Mesenchymal stem cell (in vitro differentiated cells and primary cell): ENCODE data around the gene C6orf15.
A peak's percentile ranks its signal among the peaks of the same experiment; 100 is the strongest.

Experiments used
- DNase-seq: peaks from one replicate; pipeline ENCODE4 v3.0.0-alpha.2; 2013
- H2AFZ ChIP-seq: one replicate; pipeline ENCODE4 v1.6.1; 2013; ENCODE audit warnings: low read depth, mild to moderate bottlenecking, control low read depth, inconsistent platforms, low read length, moderate library complexity
- H2AK5ac ChIP-seq: 2 replicates; pipeline ENCODE4 v1.6.1; 2013; ENCODE audit warnings: low read length, moderate library complexity, mild to moderate bottlenecking, inconsistent platforms; ENCODE audit not compliant: severe bottlenecking
- H2BK120ac ChIP-seq: one replicate; pipeline ENCODE4 v1.6.1; 2013; ENCODE audit warnings: low read depth, mild to moderate bottlenecking, inconsistent platforms, low read length, moderate library complexity
- H2BK12ac ChIP-seq, 2 experiments: one replicate each; pipeline ENCODE4 v1.6.1; 2013; ENCODE audit warnings: inconsistent platforms in 2 of 2, low read length in 2 of 2, mild to moderate bottlenecking in 2 of 2, moderate library complexity in 2 of 2, control low read depth in 1 of 2
- H2BK15ac ChIP-seq: one replicate; pipeline ENCODE4 v1.6.1; 2013; ENCODE audit warnings: mild to moderate bottlenecking, low read depth, inconsistent platforms; ENCODE audit not compliant: poor library complexity, severe bottlenecking
- H2BK5ac ChIP-seq: 2 replicates; pipeline ENCODE4 v1.6.1; 2013; ENCODE audit warnings: low read depth, mild to moderate bottlenecking, low read length, control low read depth, inconsistent platforms; ENCODE audit not compliant: poor library complexity, severe bottlenecking
- H3K14ac ChIP-seq, 2 experiments: one replicate each; pipeline ENCODE4 v1.6.1; 2013; ENCODE audit warnings: inconsistent platforms in 2 of 2, low read length in 2 of 2, control low read depth in 1 of 2, mild to moderate bottlenecking in 1 of 2, moderate library complexity in 1 of 2
- H3K18ac ChIP-seq, 2 experiments: one replicate each; pipeline ENCODE4 v1.6.1; 2013; ENCODE audit warnings: inconsistent platforms in 2 of 2, low read length in 2 of 2, control low read depth in 1 of 2, low read depth in 1 of 2, mild to moderate bottlenecking in 1 of 2
- H3K23ac ChIP-seq, 2 experiments: one replicate each; pipeline ENCODE4 v1.6.1; 2013; ENCODE audit warnings: inconsistent platforms in 2 of 2, low read length in 2 of 2, mild to moderate bottlenecking in 2 of 2, moderate library complexity in 2 of 2, control low read depth in 1 of 2
- H3K27ac ChIP-seq: 2 replicates; pipeline ENCODE4 v1.5.1; 2013; ENCODE audit warnings: mild to moderate bottlenecking, moderate library complexity, low read length, control low read depth, inconsistent platforms; ENCODE audit not compliant: poor library complexity, severe bottlenecking
- H3K27me3 ChIP-seq, 2 experiments: 2 replicates each; pipeline versions ENCODE4 v1.6.1 to v1.7.0; 2013; ENCODE audit warnings: low read length in 2 of 2, mild to moderate bottlenecking in 2 of 2, moderate library complexity in 2 of 2, control low read depth in 1 of 2, inconsistent platforms in 1 of 2; ENCODE audit not compliant: control insufficient read depth in 1 of 2, insufficient read depth in 1 of 2
- H3K36me3 ChIP-seq, 2 experiments: 2 replicates each; pipeline versions ENCODE4 v1.6.1 to v1.7.0; 2013; ENCODE audit warnings: low read length in 2 of 2, control low read depth in 1 of 2, inconsistent platforms in 1 of 2, low read depth in 1 of 2, mild to moderate bottlenecking in 1 of 2; ENCODE audit not compliant: insufficient read depth in 2 of 2, control insufficient read depth in 1 of 2
- H3K4ac ChIP-seq, 2 experiments: one replicate each; pipeline ENCODE4 v1.6.1; 2013; ENCODE audit warnings: inconsistent platforms in 2 of 2, low read length in 2 of 2, mild to moderate bottlenecking in 2 of 2, moderate library complexity in 2 of 2, control low read depth in 1 of 2, low read depth in 1 of 2
- H3K4me1 ChIP-seq: 2 replicates; pipeline ENCODE4 v1.6.1; 2013; ENCODE audit warnings: low read depth, low read length, control low read depth; ENCODE audit not compliant: control insufficient read depth, insufficient read depth
- H3K4me2 ChIP-seq: 2 replicates; pipeline ENCODE4 v1.6.1; 2013; ENCODE audit warnings: low read length, mild to moderate bottlenecking, inconsistent platforms; ENCODE audit not compliant: poor library complexity, severe bottlenecking
- H3K4me3 ChIP-seq, 2 experiments: 2 replicates each; pipeline versions ENCODE4 v1.5.1 to v1.7.0; 2013; ENCODE audit warnings: low read length in 2 of 2, mild to moderate bottlenecking in 2 of 2, control low read depth in 1 of 2, low read depth in 1 of 2; ENCODE audit not compliant: insufficient read depth in 1 of 2
- H3K79me1 ChIP-seq: replicated peaks from 2 replicates; pipeline ENCODE4 v1.6.1; 2013; ENCODE audit warnings: mild to moderate bottlenecking, control low read depth, low read length, inconsistent platforms; ENCODE audit not compliant: poor library complexity, severe bottlenecking
- H3K9ac ChIP-seq: 2 replicates; pipeline ENCODE4 v1.7.0; 2013; ENCODE audit warnings: mild to moderate bottlenecking, low read length, moderate library complexity
- H3K9me3 ChIP-seq: 2 replicates; pipeline ENCODE4 v1.7.0; 2013; ENCODE audit warnings: mild to moderate bottlenecking, low read length; ENCODE audit not compliant: control insufficient read depth
- H4K8ac ChIP-seq: one replicate; pipeline ENCODE4 v1.6.1; 2013; ENCODE audit warnings: inconsistent platforms, mild to moderate bottlenecking, low read length, moderate library complexity
- H4K91ac ChIP-seq: one replicate; pipeline ENCODE4 v1.6.1; 2013; ENCODE audit warnings: mild to moderate bottlenecking, low read length, inconsistent platforms
- WGBS: methylation state at CpG from one replicate; pipeline ENCODE4 v1.1.7; 2013; ENCODE audit warnings: mixed read lengths; 5-methylcytosine and 5-hydroxymethylcytosine counted together

The C6orf15 gene

GRCh38 chr6:31144296-31144969, 32.1 kb upstream of the C6orf15 start:
- Histone ChIP-seq H3K4ac (no peak overlapping the region), H2AK5ac (no peak overlapping the region), H3K4me1 (peaks cover 17% of the 10 kb centered on the region), H3K36me3 (peaks cover 25 to 28% of the 10 kb centered on the region in 2 experiments), H3K4me2 (no peak overlapping the region), H2BK12ac (no peak overlapping the region), H4K91ac (no peak overlapping the region), H4K8ac (no peak overlapping the region), H3K9me3 (no peaks in the 10 kb centered on the region), H2BK120ac (no peak overlapping the region), H3K4me3 (no peak overlapping the region), H3K9ac (no peak overlapping the region), H3K18ac (no peak overlapping the region), H3K14ac (no peak overlapping the region), H3K27me3 (peaks cover 0 to 2% of the 10 kb centered on the region in 2 experiments), H2BK15ac (no peak overlapping the region), H2BK5ac (no peak overlapping the region), H3K23ac (no peak overlapping the region), H3K27ac (no peak overlapping the region), H2AFZ (no peak overlapping the region), H3K79me1 (no peaks in the 10 kb centered on the region)
- 95% methylated on average over 18 of the region's 18 CpGs for WGBS
- DNase-seq, result no peak

GRCh38 chr6:31143148-31143547, 30.8 kb upstream of the C6orf15 start:
- Histone ChIP-seq H3K79me1 (no peaks in the 10 kb centered on the region), H3K4me3 (no peak overlapping the region), H4K91ac (no peak overlapping the region), H4K8ac (peak overlapping the region; percentile 54), H2AK5ac (no peak overlapping the region), H3K23ac (no peak overlapping the region), H2BK15ac (no peak overlapping the region), H3K4me1 (peaks cover 22% of the 10 kb centered on the region), H3K9me3 (no peaks in the 10 kb centered on the region), H3K4me2 (no peak overlapping the region), H3K18ac (no peak overlapping the region), H2AFZ (peak overlapping the region; percentile 62), H2BK120ac (no peak overlapping the region), H3K9ac (peak overlapping the region; percentile 19), H3K27ac (peak overlapping the region; percentile 69), H3K14ac (no peak overlapping the region), H3K4ac (no peak overlapping the region), H2BK12ac (peak overlapping the region in 1 of 2 experiments; percentile 40), H3K36me3 (peaks cover 19 to 24% of the 10 kb centered on the region in 2 experiments), H3K27me3 (peaks cover 0 to 13% of the 10 kb centered on the region in 2 experiments), H2BK5ac (no peak overlapping the region)
- DNase-seq, result peak; percentile 83
- WGBS, result 3% methylated on average over 11 of the region's 11 CpGs

DNA sequence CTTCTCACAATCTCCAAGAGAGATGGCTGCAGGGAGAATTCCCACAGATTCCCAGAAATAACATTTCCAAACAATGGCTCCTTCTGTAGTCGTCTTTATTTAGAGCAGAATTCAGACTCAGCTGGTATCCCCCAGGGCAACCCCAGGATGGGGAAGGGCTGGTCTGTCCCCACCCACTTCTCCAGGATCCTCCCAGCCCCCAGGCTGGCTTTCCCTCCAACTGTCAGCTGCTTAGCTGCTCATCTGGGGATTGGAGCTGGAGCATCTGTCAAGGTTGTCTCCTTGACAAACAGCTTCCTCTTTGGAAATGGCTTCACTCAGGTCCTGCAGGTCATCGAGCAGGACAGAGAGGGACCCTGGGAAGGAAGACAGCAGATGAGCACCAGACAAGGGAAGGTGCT, 30.0 kb upstream of the C6orf15 start:
- no peaks in the 10 kb centered on the region for H3K9me3 ChIP-seq
- H3K9ac ChIP-seq, result peak overlapping the region; percentile 19
- H3K18ac ChIP-seq, result no peak overlapping the region
- DNase-seq, result no peak
- H3K27ac ChIP-seq, result peak overlapping the region; percentile 9
- no peak overlapping the region for H2BK5ac ChIP-seq
- no peak overlapping the region for H3K4me3 ChIP-seq
- H3K27me3 ChIP-seq, result peaks cover 0 to 13% of the 10 kb centered on the region in 2 experiments
- peaks cover 17 to 22% of the 10 kb centered on the region in 2 experiments for H3K36me3 ChIP-seq
- H2BK15ac ChIP-seq, result no peak overlapping the region
- no peak overlapping the region for H2BK12ac ChIP-seq
- H3K4me2 ChIP-seq, result no peak overlapping the region
- no peak overlapping the region for H4K91ac ChIP-seq
- no peak overlapping the region for H2AFZ ChIP-seq
- no peaks in the 10 kb centered on the region for H3K79me1 ChIP-seq
- H3K4ac ChIP-seq, result no peak overlapping the region
- H3K4me1 ChIP-seq, result peaks cover 25% of the 10 kb centered on the region
- H3K23ac ChIP-seq, result no peak overlapping the region
- no peak overlapping the region for H4K8ac ChIP-seq
- no peak overlapping the region for H3K14ac ChIP-seq
- no peak overlapping the region for H2BK120ac ChIP-seq
- WGBS, result 37% methylated on average over 2 of the region's 2 CpGs
- H2AK5ac ChIP-seq, result peak overlapping the region; percentile 40

GRCh38 chr6:31140643-31141042, 28.3 kb upstream of the C6orf15 start:
- H3K9me3 ChIP-seq, result no peaks in the 10 kb centered on the region
- peak overlapping the region; percentile 57 for H2AK5ac ChIP-seq
- no peak overlapping the region for H3K9ac ChIP-seq
- no peak overlapping the region for H2AFZ ChIP-seq
- no peak overlapping the region for H3K4me2 ChIP-seq
- no peak overlapping the region for H2BK5ac ChIP-seq
- no peak overlapping the region for H4K8ac ChIP-seq
- no peak for DNase-seq
- no peak overlapping the region for H3K23ac ChIP-seq
- H3K18ac ChIP-seq, result no peak overlapping the region
- H2BK120ac ChIP-seq, result no peak overlapping the region
- no peak overlapping the region for H3K4me3 ChIP-seq
- H3K4me1 ChIP-seq, result peaks cover 25% of the 10 kb centered on the region
- H3K27ac ChIP-seq, result no peak overlapping the region
- H3K36me3 ChIP-seq, result peaks cover 17% of the 10 kb centered on the region in 2 experiments
- peaks cover 0 to 13% of the 10 kb centered on the region in 2 experiments for H3K27me3 ChIP-seq
- no peak overlapping the region for H3K14ac ChIP-seq
- H3K4ac ChIP-seq, result no peak overlapping the region
- no peak overlapping the region for H2BK15ac ChIP-seq
- H3K79me1 ChIP-seq, result no peaks in the 10 kb centered on the region
- 89% methylated on average over 15 of the region's 15 CpGs for whole genome bisulfite sequencing
- no peak overlapping the region for H4K91ac ChIP-seq
- H2BK12ac ChIP-seq, result no peak overlapping the region
